GM12878 (cell line): Measurements from ENCODE around the gene ZNF526. TPM values are rescaled to one million over a fixed set of nuclear protein-coding genes. Genes with fewer than 3 reads are reported as not detected.

ENCODE experiments used
- BACH1 ChIP-seq: fragments of 450-650 bp; IDR thresholded peaks from 2 replicates; pipeline ENCODE4 v1.6.1; 2017; ENCODE audit warnings: mild to moderate bottlenecking, borderline replicate concordance
- CBX3 ChIP-seq: fragments of 200-600 bp; sonication (generic); IDR thresholded peaks from 2 replicates; pipeline ENCODE4 v1.6.1; 2016; ENCODE audit warnings: low read depth, borderline replicate concordance
- CHD2 ChIP-seq: IDR thresholded peaks from 2 replicates; pipeline ENCODE4 v1.6.1; 2011; ENCODE audit warnings: low read depth, low read length, improper control_type of control experiment, borderline replicate concordance
- CREM ChIP-seq: IDR thresholded peaks from 2 replicates; pipeline ENCODE4 v1.6.1; 2014; ENCODE audit warnings: antibody characterized with exemption, low read depth
- DPF2 ChIP-seq: fragments of 450-650 bp; IDR thresholded peaks from 2 replicates; pipeline ENCODE4 v1.6.1; 2017; ENCODE audit warnings: mild to moderate bottlenecking
- EED ChIP-seq: sonication (generic); IDR thresholded peaks from 2 replicates; pipeline ENCODE4 v1.6.1; 2016; ENCODE audit warnings: antibody characterized with exemption, low read depth
- IKZF1 ChIP-seq: fragments of 450-650 bp; conservative IDR thresholded peaks from 2 replicates; pipeline ENCODE4 v1.6.1; 2017; ENCODE audit warnings: antibody characterized with exemption, mild to moderate bottlenecking
- IRF3 ChIP-seq: fragments of 450-650 bp; IDR thresholded peaks from 2 replicates; pipeline ENCODE4 v1.6.1; 2014; ENCODE audit warnings: mild to moderate bottlenecking
- POLR2AphosphoS2 ChIP-seq: IDR thresholded peaks from 2 replicates; pipeline ENCODE4 v1.6.1; 2011; ENCODE audit warnings: low read depth, mild to moderate bottlenecking, low read length, improper control_type of control experiment, moderate library complexity
- RB1 ChIP-seq: fragments of 450-650 bp; formaldehyde crosslinking; IDR thresholded peaks from 2 replicates; pipeline ENCODE4 v1.6.1; 2017; ENCODE audit warnings: mild to moderate bottlenecking, borderline replicate concordance
- RBBP5 ChIP-seq: fragments of 200-600 bp; sonication (generic); conservative IDR thresholded peaks from 2 replicates; pipeline ENCODE4 v1.6.1; 2016
- RELA ChIP-seq: fragments of 450-650 bp; IDR thresholded peaks from 2 replicates; pipeline ENCODE4 v1.8.0; 2014; ENCODE audit warnings: borderline replicate concordance; ENCODE audit not compliant: partially characterized antibody
- REST ChIP-seq: IDR thresholded peaks from 2 replicates; pipeline ENCODE4 v1.6.1; 2012; ENCODE audit warnings: mild to moderate bottlenecking, low read depth, low read length
- SIN3A ChIP-seq: IDR thresholded peaks from 2 replicates; pipeline ENCODE4 v1.6.1; 2012; ENCODE audit warnings: low read depth, low read length, improper control_type of control experiment
- SMC3 ChIP-seq: IDR thresholded peaks from 2 replicates; pipeline ENCODE4 v1.6.1; 2011; ENCODE audit warnings: low read length, improper control_type of control experiment, borderline replicate concordance
- SRF ChIP-seq, 2 experiments: IDR thresholded peaks; 2 replicates each; pipeline ENCODE4 v1.6.1; 2011; ENCODE audit warnings: low read depth in 2 of 2, low read length in 2 of 2, mild to moderate bottlenecking in 1 of 2, moderate library complexity in 1 of 2
- USF1 ChIP-seq: IDR thresholded peaks from 2 replicates; pipeline ENCODE4 v1.6.1; 2011; ENCODE audit warnings: borderline replicate concordance, low read depth, mild to moderate bottlenecking, moderate library complexity, mixed read lengths, low read length; ENCODE audit not compliant: insufficient read depth; ENCODE audit errors: extremely low read length
- WRNIP1 ChIP-seq: IDR thresholded peaks from 2 replicates; pipeline ENCODE4 v1.6.1; 2011; ENCODE audit warnings: low read depth, low read length, improper control_type of control experiment, borderline replicate concordance
- ZBED1 ChIP-seq: IDR thresholded peaks from 2 replicates; pipeline ENCODE4 v1.6.1; 2016; ENCODE audit warnings: borderline replicate concordance
- ZNF24 ChIP-seq: fragments of 450-650 bp; IDR thresholded peaks from 2 replicates; pipeline ENCODE4 v1.6.1; 2017; ENCODE audit warnings: antibody characterized with exemption, mild to moderate bottlenecking
- ZNF384 ChIP-seq: IDR thresholded peaks from 2 replicates; pipeline ENCODE4 v1.6.1; 2012; ENCODE audit warnings: low read depth, mild to moderate bottlenecking, low read length, improper control_type of control experiment, borderline replicate concordance
- polyA plus RNA-seq, 11 experiments: library from polyadenylated mRNA; depleted of rRNA in 4 of 11; unstranded in 6 of 11; stranded (reverse) in 5 of 11; fragments of >200 nt; fragmentation: Nextera tagmentation in 4 of 11; fragmentation: Illumina TruSeq in 1 of 11; extraction: Ambion mirVana in 4 of 11; extraction: Trizol in 1 of 11; gene quantifications; 1 replicate in 1 of 11; 2 replicates in 10 of 11; pipeline versions ENCODE4 v1.2.1 to v1.2.3, GENCODE V29; 2011 to 2016; ENCODE audit warnings: inconsistent platforms in 2 of 11, missing spikeins in 2 of 11, low read depth in 1 of 11
- total RNA-seq, 4 experiments: library from RNA; depleted of rRNA in 3 of 4; stranded (reverse); fragments of >200 nt in 3 of 4; fragmentation: Illumina TruSeq in 1 of 4; extraction: Trizol in 1 of 4; gene quantifications; 2 replicates each; pipeline versions ENCODE4 v1.2.1 to v1.2.3, GENCODE V29; 2013 to 2021
- TF ChIP-seq, protein P1 (sequence below): IDR thresholded peaks from 2 replicates; pipeline ENCODE4 v1.6.1; 2012; ENCODE audit warnings: low read depth, low read length, improper control_type of control experiment
- TF ChIP-seq, protein P2 (sequence below): fragments of 450-650 bp; IDR thresholded peaks from 2 replicates; pipeline ENCODE4 v1.6.1; 2018; ENCODE audit warnings: borderline replicate concordance, mild to moderate bottlenecking; ENCODE audit not compliant: partially characterized antibody

ZNF526 gene
- total and polyA plus RNA-seq, 10 of the 15 experiments (the other 5 are each of a cell fraction or from before 2014, with no cell fraction given) = 1.8 to 18.3 (median 5.5) TPM

GRCh38 chr19:42216653-42217519 is 3.2 kb upstream of the ZNF526 start (continued):
- TF ChIP-seq BACH1 (0 out of 2 replicates have a peak, but pooled peaks have one; percentile 6), DPF2 (peak; percentile 11; the same call in 1 of the 2 replicates), RBBP5 (no peak), RELA (no peak), CBX3 (no peak), WRNIP1 (no peak), ZNF24 (no peak), CREM (no peak), USF1 (no peak), ZBED1 (no peak), ZNF384 (no peak), RB1 (no peak), EED (no peak), POLR2AphosphoS2 (no peak), REST (no peak), SRF (IDR thresholded peaks at IDR 0.05; ENCODE audit: low read depth in 2 of 2, low read length in 2 of 2) (no peak), IKZF1 (no peak; the same call in 1 of the 2 replicates), CHD2 (no peak), SIN3A (peak; percentile 32; the same call in 1 of the 2 replicates), SMC3 (no peak), IRF3 (no peak)
- TF ChIP-seq, protein P1, sequence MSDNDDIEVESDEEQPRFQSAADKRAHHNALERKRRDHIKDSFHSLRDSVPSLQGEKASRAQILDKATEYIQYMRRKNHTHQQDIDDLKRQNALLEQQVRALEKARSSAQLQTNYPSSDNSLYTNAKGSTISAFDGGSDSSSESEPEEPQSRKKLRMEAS = no peak
- TF ChIP-seq, protein P2, sequence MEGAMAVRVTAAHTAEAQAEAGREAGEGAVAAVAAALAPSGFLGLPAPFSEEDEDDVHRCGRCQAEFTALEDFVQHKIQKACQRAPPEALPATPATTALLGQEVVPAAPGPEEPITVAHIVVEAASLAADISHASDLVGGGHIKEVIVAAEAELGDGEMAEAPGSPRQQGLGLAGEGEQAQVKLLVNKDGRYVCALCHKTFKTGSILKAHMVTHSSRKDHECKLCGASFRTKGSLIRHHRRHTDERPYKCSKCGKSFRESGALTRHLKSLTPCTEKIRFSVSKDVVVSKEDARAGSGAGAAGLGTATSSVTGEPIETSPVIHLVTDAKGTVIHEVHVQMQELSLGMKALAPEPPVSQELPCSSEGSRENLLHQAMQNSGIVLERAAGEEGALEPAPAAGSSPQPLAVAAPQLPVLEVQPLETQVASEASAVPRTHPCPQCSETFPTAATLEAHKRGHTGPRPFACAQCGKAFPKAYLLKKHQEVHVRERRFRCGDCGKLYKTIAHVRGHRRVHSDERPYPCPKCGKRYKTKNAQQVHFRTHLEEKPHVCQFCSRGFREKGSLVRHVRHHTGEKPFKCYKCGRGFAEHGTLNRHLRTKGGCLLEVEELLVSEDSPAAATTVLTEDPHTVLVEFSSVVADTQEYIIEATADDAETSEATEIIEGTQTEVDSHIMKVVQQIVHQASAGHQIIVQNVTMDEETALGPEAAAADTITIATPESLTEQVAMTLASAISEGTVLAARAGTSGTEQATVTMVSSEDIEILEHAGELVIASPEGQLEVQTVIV = no peak
